ENCODE results near the gene RAD51B. TPM values are rescaled to one million over a fixed set of nuclear protein-coding genes. Genes with fewer than 3 reads are reported as not detected.
A peak's percentile ranks its signal among the peaks of the same experiment; 100 is the strongest.

RAD51B gene
- total and polyA plus RNA-seq, 4 experiments from 2014 or later: 22.0 to 35.7 (median 31.4) TPM

- Histone ChIP-seq H3K4me1 (ENCODE audit: insufficient read depth, low read length) (no peaks in the 10 kb centered on the region), H3K9me3 (ENCODE audit: control insufficient read depth in 1 of 2, low read length in 2 of 2) (no peaks in the 10 kb centered on the region), H3K4me3 (ENCODE audit: low read length in 2 of 2) (no peak overlapping the region), H3K27me3 (ENCODE audit: insufficient read depth, low read length) (no peaks in the 10 kb centered on the region), H3K36me3 (ENCODE audit: insufficient read depth, low read length) (no peaks in the 10 kb centered on the region), H3K27ac (ENCODE audit: low read depth, low read length) (no peak overlapping the region)
- POLR2A ChIA-PET (ENCODE audit: partially characterized antibody): no interaction called here
- Mint-ChIP-seq H3K4me3 (no peak overlapping the region), H3K36me3 (no peaks in the 10 kb centered on the region), H3K9me3 (peaks cover 0 to 2% (median 0%) of the 10 kb centered on the region in 8 donors), H3K27me3 (no peaks in the 10 kb centered on the region), H3K27ac (peak overlapping the region in 1 of 7 donors; percentile 48), H3K4me1 (peaks cover 0 to 1% (median 0%) of the 10 kb centered on the region in 4 donors)
- no peak for DNase-seq
- CTCF ChIA-PET (ENCODE audit: partially characterized antibody): interaction anchor here (1.3 to 1.5 kb wide), 2 partner anchors 8 to 12 kb away, joined by 3 to 4 read pairs; no protein-coding TSS in a partner anchor
- intact Hi-C loops (cut with micrococcal nuclease): no loop called here
Measured at GRCh38 chr14:68577802-68578541, 758.4 kb downstream of the RAD51B start.

GRCh38 chr14:68578597-68578996, 759.0 kb downstream of the RAD51B start:
- H3K4me3 ChIP-seq (ENCODE audit: low read length in 2 of 2): no peak overlapping the region
- DNase-seq: no peak
- Mint-ChIP-seq H3K27ac (no peak overlapping the region), H3K36me3 (no peaks in the 10 kb centered on the region), H3K4me1 (peaks cover 0 to 1% (median 0%) of the 10 kb centered on the region in 4 donors), H3K9me3 (peaks cover 0 to 2% (median 0%) of the 10 kb centered on the region in 8 donors), H3K4me3 (no peak overlapping the region), H3K27me3 (no peaks in the 10 kb centered on the region)
- H3K27me3 ChIP-seq (ENCODE audit: insufficient read depth, low read length): no peaks in the 10 kb centered on the region
- no peaks in the 10 kb centered on the region for H3K9me3 ChIP-seq (ENCODE audit: control insufficient read depth in 1 of 2, low read length in 2 of 2)
- H3K36me3 ChIP-seq (ENCODE audit: insufficient read depth, low read length): no peaks in the 10 kb centered on the region
- H3K4me1 ChIP-seq (ENCODE audit: insufficient read depth, low read length): no peaks in the 10 kb centered on the region
- intact Hi-C loops (cut with micrococcal nuclease): no loop called here
- POLR2A ChIA-PET (ENCODE audit: partially characterized antibody): interaction anchor here (1.2 kb wide), 1 partner anchor 9 kb away, joined by 3 read pairs; no protein-coding TSS in a partner anchor
- H3K27ac ChIP-seq (ENCODE audit: low read depth, low read length): no peak overlapping the region
- CTCF ChIA-PET (ENCODE audit: partially characterized antibody): interaction anchor here (1.3 to 1.5 kb wide), 2 partner anchors 9 to 12 kb away, joined by 3 to 4 read pairs; no protein-coding TSS in a partner anchor

- CTCF ChIA-PET (ENCODE audit: partially characterized antibody): no interaction called here
- H3K4me1 Mint-ChIP-seq: peaks cover 0 to 2% (median under 1%) of the 10 kb centered on the region in 4 donors
- H3K27ac Mint-ChIP-seq: peak overlapping the region in 1 of 7 donors; percentile 74
- H3K36me3 Mint-ChIP-seq: no peaks in the 10 kb centered on the region
- no peaks in the 10 kb centered on the region for H3K27me3 ChIP-seq (ENCODE audit: insufficient read depth, low read length)
- H3K9me3 ChIP-seq (ENCODE audit: control insufficient read depth in 1 of 2, low read length in 2 of 2): no peaks in the 10 kb centered on the region
- no peaks in the 10 kb centered on the region for H3K4me1 ChIP-seq (ENCODE audit: insufficient read depth, low read length)
- POLR2A ChIA-PET (ENCODE audit: partially characterized antibody): interaction anchor here (0.5 kb wide), 1 partner anchor 15 kb away, joined by 3 read pairs; no protein-coding TSS in a partner anchor
- H3K4me3 ChIP-seq (ENCODE audit: low read length in 2 of 2): no peak overlapping the region
- intact Hi-C loops (cut with micrococcal nuclease): no loop called here
- no peak overlapping the region for H3K27ac ChIP-seq (ENCODE audit: low read depth, low read length)
- DNase-seq: no peak
- no peak overlapping the region for H3K4me3 Mint-ChIP-seq
- H3K27me3 Mint-ChIP-seq: no peaks in the 10 kb centered on the region
- peaks cover 0 to 2% (median 0%) of the 10 kb centered on the region in 8 donors for H3K9me3 Mint-ChIP-seq
- no peaks in the 10 kb centered on the region for H3K36me3 ChIP-seq (ENCODE audit: insufficient read depth, low read length)
Measured at GRCh38 chr14:68580096-68580645, 760.6 kb downstream of the RAD51B start.

GRCh38 chr14:68580671-68581070, 761.1 kb downstream of the RAD51B start:
- Histone ChIP-seq H3K4me1 (ENCODE audit: insufficient read depth, low read length) (no peaks in the 10 kb centered on the region), H3K36me3 (ENCODE audit: insufficient read depth, low read length) (no peaks in the 10 kb centered on the region), H3K27ac (ENCODE audit: low read depth, low read length) (no peak overlapping the region), H3K9me3 (ENCODE audit: control insufficient read depth in 1 of 2, low read length in 2 of 2) (no peaks in the 10 kb centered on the region), H3K4me3 (ENCODE audit: low read length in 2 of 2) (no peak overlapping the region), H3K27me3 (ENCODE audit: insufficient read depth, low read length) (no peaks in the 10 kb centered on the region)
- Mint-ChIP-seq H3K36me3 (no peaks in the 10 kb centered on the region), H3K4me1 (peaks cover 0 to 2% (median under 1%) of the 10 kb centered on the region in 4 donors), H3K4me3 (no peak overlapping the region), H3K9me3 (peaks cover 0 to 2% (median 0%) of the 10 kb centered on the region in 8 donors), H3K27me3 (no peaks in the 10 kb centered on the region), H3K27ac (peak overlapping the region in 2 of 7 donors; percentile 24 to 74)
- no peak for DNase-seq
- POLR2A ChIA-PET (ENCODE audit: partially characterized antibody): interaction anchor here (0.5 kb wide), 1 partner anchor 15 kb away, joined by 3 read pairs; no protein-coding TSS in a partner anchor
- CTCF ChIA-PET (ENCODE audit: partially characterized antibody): no interaction called here
- intact Hi-C loops (cut with micrococcal nuclease): no loop called here

GRCh38 chr14:68583548-68584280, 764.1 kb downstream of the RAD51B start:
- Mint-ChIP-seq H3K27me3 (no peaks in the 10 kb centered on the region), H3K27ac (peak overlapping the region in 1 of 7 donors; percentile 18), H3K9me3 (peaks cover 0 to 2% (median 0%) of the 10 kb centered on the region in 8 donors), H3K4me3 (no peak overlapping the region), H3K36me3 (no peaks in the 10 kb centered on the region), H3K4me1 (peaks cover 0 to 2% (median 0%) of the 10 kb centered on the region in 4 donors)
- H3K9me3 ChIP-seq (ENCODE audit: control insufficient read depth in 1 of 2, low read length in 2 of 2): no peaks in the 10 kb centered on the region
- CTCF ChIA-PET (ENCODE audit: partially characterized antibody): interaction anchor here (0.9 to 1.1 kb wide), 2 partner anchors 77 to 334 kb away, joined by 3 to 4 read pairs; no protein-coding TSS in a partner anchor
- H3K4me1 ChIP-seq (ENCODE audit: insufficient read depth, low read length): no peaks in the 10 kb centered on the region
- no peak for DNase-seq
- H3K36me3 ChIP-seq (ENCODE audit: insufficient read depth, low read length): no peaks in the 10 kb centered on the region
- H3K4me3 ChIP-seq (ENCODE audit: low read length in 2 of 2): no peak overlapping the region
- intact Hi-C loops (cut with micrococcal nuclease): no loop called here
- POLR2A ChIA-PET (ENCODE audit: partially characterized antibody): interaction anchor here (0.8 kb wide), 1 partner anchor 205 kb away, joined by 3 read pairs; no protein-coding TSS in a partner anchor
- no peaks in the 10 kb centered on the region for H3K27me3 ChIP-seq (ENCODE audit: insufficient read depth, low read length)
- H3K27ac ChIP-seq (ENCODE audit: low read depth, low read length): no peak overlapping the region

- Histone ChIP-seq H3K27ac (ENCODE audit: low read depth, low read length) (no peak overlapping the region), H3K36me3 (ENCODE audit: insufficient read depth, low read length) (no peaks in the 10 kb centered on the region), H3K4me1 (ENCODE audit: insufficient read depth, low read length) (no peaks in the 10 kb centered on the region), H3K4me3 (ENCODE audit: low read length in 2 of 2) (no peak overlapping the region), H3K9me3 (ENCODE audit: control insufficient read depth in 1 of 2, low read length in 2 of 2) (no peaks in the 10 kb centered on the region), H3K27me3 (ENCODE audit: insufficient read depth, low read length) (no peaks in the 10 kb centered on the region)
- Mint-ChIP-seq H3K9me3 (peaks cover 0 to 2% (median 0%) of the 10 kb centered on the region in 8 donors), H3K4me1 (peaks cover 0 to 2% (median 0%) of the 10 kb centered on the region in 4 donors), H3K27me3 (no peaks in the 10 kb centered on the region), H3K27ac (no peak overlapping the region), H3K36me3 (no peaks in the 10 kb centered on the region), H3K4me3 (no peak overlapping the region)
- intact Hi-C loops (cut with micrococcal nuclease): no loop called here
- ChIA-PET CTCF (ENCODE audit: partially characterized antibody) (interaction anchor here (0.9 kb wide), 1 partner anchor 335 kb away, joined by 3 read pairs; no protein-coding TSS in a partner anchor), POLR2A (ENCODE audit: partially characterized antibody) (interaction anchor here (0.8 kb wide), 1 partner anchor 204 kb away, joined by 3 read pairs; no protein-coding TSS in a partner anchor)
- no peak for DNase-seq
Measured at GRCh38 chr14:68584786-68585185, 765.2 kb downstream of the RAD51B start.

Measured in CD4-positive, alpha-beta memory T cell (primary cell).